SK-N-SH treated with all-trans-retinoic acid at 6 μM for 48 hours (cell line): Measurements from ENCODE around the gene RAB35.

Experiments
- ATAC-seq: fragments of 200-7000 bp; cut with Tn5 transposase; 3 replicates; pipeline ENCODE4 v1.9.1; 2020; ENCODE audit warnings: mild to moderate bottlenecking, moderate library complexity
- ARNTL ChIP-seq: fragments of 450-650 bp; formaldehyde crosslinking; IDR thresholded peaks from 2 replicates; pipeline ENCODE4 v1.5.0; 2020; ENCODE audit warnings: low read depth, mild to moderate bottlenecking, moderate library complexity, borderline replicate concordance
- BACH2 ChIP-seq: fragments of 250-450 bp; sonication (Bioruptor Pico); IDR thresholded peaks from 2 replicates; pipeline ENCODE4 v1.9.0; 2021; ENCODE audit warnings: mild to moderate bottlenecking, borderline replicate concordance
- CREB5 ChIP-seq: fragments of 250-450 bp; sonication (Bioruptor Pico); IDR thresholded peaks from 2 replicates; pipeline ENCODE4 v1.5.1; 2020; ENCODE audit warnings: low read depth, mild to moderate bottlenecking, moderate library complexity
- CSDC2 ChIP-seq: fragments of 250-450 bp; sonication (Bioruptor Pico); IDR thresholded peaks from 2 replicates; pipeline ENCODE4 v1.5.0; 2020; ENCODE audit warnings: mild to moderate bottlenecking, moderate library complexity
- CSRNP3 ChIP-seq: fragments of 250-450 bp; sonication (Bioruptor Pico); IDR thresholded peaks from 2 replicates; pipeline ENCODE4 v1.5.1; 2021; ENCODE audit warnings: mild to moderate bottlenecking, moderate library complexity
- GLIS3 ChIP-seq: fragments of 250-450 bp; sonication (Bioruptor Pico); IDR thresholded peaks from 2 replicates; pipeline ENCODE4 v1.5.0; 2020; ENCODE audit warnings: mild to moderate bottlenecking, moderate library complexity
- ISL1 ChIP-seq: fragments of 250-450 bp; sonication (Bioruptor Pico); IDR thresholded peaks from 2 replicates; pipeline ENCODE4 v2.1.2; 2022; ENCODE audit warnings: mild to moderate bottlenecking, moderate library complexity
- OSR1 ChIP-seq: fragments of 250-450 bp; sonication (Bioruptor Pico); IDR thresholded peaks from 2 replicates; pipeline ENCODE4 v1.8.0; 2022; ENCODE audit warnings: moderate library complexity, mild to moderate bottlenecking, inconsistent platforms
- PATZ1 ChIP-seq: fragments of 250-450 bp; sonication (Bioruptor Pico); IDR thresholded peaks from 2 replicates; pipeline ENCODE4 v1.8.0; 2020; ENCODE audit warnings: mild to moderate bottlenecking, moderate library complexity, borderline replicate concordance
- POU6F1 ChIP-seq: fragments of 250-450 bp; sonication (Bioruptor Pico); IDR thresholded peaks from 2 replicates; pipeline ENCODE4 v1.8.0; 2021; ENCODE audit warnings: low read depth, mild to moderate bottlenecking, moderate library complexity, borderline replicate concordance
- PPARA ChIP-seq: fragments of 250-450 bp; sonication (Bioruptor Pico); IDR thresholded peaks from 2 replicates; pipeline ENCODE4 v1.5.0; 2020; ENCODE audit warnings: mild to moderate bottlenecking, borderline replicate concordance
- RARB ChIP-seq: fragments of 250-450 bp; sonication (Bioruptor Pico); IDR thresholded peaks from 2 replicates; pipeline ENCODE4 v1.8.0; 2021; ENCODE audit warnings: mild to moderate bottlenecking, moderate library complexity
- SNAI2 ChIP-seq: fragments of 250-450 bp; sonication (Bioruptor Pico); IDR thresholded peaks from 2 replicates; pipeline ENCODE4 v1.5.0; 2020; ENCODE audit warnings: mild to moderate bottlenecking, moderate library complexity
- TCF4 ChIP-seq: fragments of 250-450 bp; sonication (Bioruptor Pico); IDR thresholded peaks from 2 replicates; pipeline ENCODE4 v1.8.0; 2021; ENCODE audit warnings: mild to moderate bottlenecking, moderate library complexity, borderline replicate concordance
- TOX ChIP-seq: fragments of 250-450 bp; sonication (Bioruptor Pico); IDR thresholded peaks from 2 replicates; pipeline ENCODE4 v1.8.0; 2021; ENCODE audit warnings: mild to moderate bottlenecking, moderate library complexity, borderline replicate concordance
- TSHZ2 ChIP-seq: fragments of 250-450 bp; sonication (Bioruptor Pico); IDR thresholded peaks from 2 replicates; pipeline ENCODE4 v1.5.0; 2020; ENCODE audit warnings: mild to moderate bottlenecking, moderate library complexity
- ZC3H10 ChIP-seq: fragments of 250-450 bp; sonication (Bioruptor Pico); IDR thresholded peaks from 2 replicates; pipeline ENCODE4 v1.5.1; 2021; ENCODE audit warnings: mild to moderate bottlenecking, moderate library complexity
- ZFP3 ChIP-seq: fragments of 250-450 bp; sonication (Bioruptor Pico); IDR thresholded peaks from 2 replicates; pipeline ENCODE4 v1.5.0; 2020; ENCODE audit warnings: mild to moderate bottlenecking, moderate library complexity
- ZFP30 ChIP-seq: fragments of 450-650 bp; formaldehyde crosslinking; IDR thresholded peaks from 2 replicates; pipeline ENCODE4 v1.5.0; 2022; ENCODE audit warnings: mild to moderate bottlenecking, moderate library complexity
- ZNF565 ChIP-seq: fragments of 450-650 bp; formaldehyde crosslinking; conservative IDR thresholded peaks from 2 replicates; pipeline ENCODE4 v1.5.0; 2020; ENCODE audit warnings: low read depth, mild to moderate bottlenecking, moderate library complexity
- ZNF70 ChIP-seq: fragments of 450-650 bp; formaldehyde crosslinking; IDR thresholded peaks from 2 replicates; pipeline ENCODE4 v1.5.0; 2020; ENCODE audit warnings: mild to moderate bottlenecking, moderate library complexity
- ZNF8 ChIP-seq: fragments of 450-650 bp; formaldehyde crosslinking; IDR thresholded peaks from 2 replicates; pipeline ENCODE4 v1.5.0; 2020; ENCODE audit warnings: mild to moderate bottlenecking, moderate library complexity

The RAB35 gene

GRCh38 chr12:120148011-120148410, 31.5 kb upstream of the RAB35 start:
- no peak for ATAC-seq
- no peak for TF ChIP-seq PATZ1 (CRISPR knock-in tag)
- no peak for TF ChIP-seq CSDC2
- no peak for TF ChIP-seq ARNTL (CRISPR knock-in tag)
- no peak for TF ChIP-seq BACH2 (CRISPR knock-in tag)
- no peak for TF ChIP-seq TSHZ2 (CRISPR knock-in tag)
- no peak for TF ChIP-seq TOX (CRISPR knock-in tag)
- TF ChIP-seq RARB (CRISPR knock-in tag): no peak
- no peak for TF ChIP-seq ZNF8 (CRISPR knock-in tag)
- TF ChIP-seq ISL1 (CRISPR knock-in tag): no peak
- no peak for TF ChIP-seq TCF4
- no peak for TF ChIP-seq ZNF70 (CRISPR knock-in tag)
- TF ChIP-seq GLIS3 (CRISPR knock-in tag): no peak
- no peak for TF ChIP-seq ZFP30
- TF ChIP-seq CREB5 (CRISPR knock-in tag): no peak
- TF ChIP-seq ZNF565: no peak

- ATAC-seq: no peak
- TF ChIP-seq CREB5 (CRISPR knock-in tag): no peak
- TF ChIP-seq PATZ1 (CRISPR knock-in tag): no peak
- TF ChIP-seq TCF4: no peak
- no peak for TF ChIP-seq TSHZ2 (CRISPR knock-in tag)
- TF ChIP-seq SNAI2 (CRISPR knock-in tag): no peak
- no peak for TF ChIP-seq POU6F1 (CRISPR knock-in tag)
- TF ChIP-seq ZC3H10 (CRISPR knock-in tag): no peak
- no peak for TF ChIP-seq ISL1 (CRISPR knock-in tag)
- TF ChIP-seq TOX (CRISPR knock-in tag): no peak
- TF ChIP-seq ZNF70 (CRISPR knock-in tag): no peak
- no peak for TF ChIP-seq ZNF8 (CRISPR knock-in tag)
- no peak for TF ChIP-seq ARNTL (CRISPR knock-in tag)
- no peak for TF ChIP-seq CSRNP3
- no peak for TF ChIP-seq ZNF565
- no peak for TF ChIP-seq RARB (CRISPR knock-in tag)
- TF ChIP-seq OSR1 (CRISPR knock-in tag): no peak
- TF ChIP-seq GLIS3 (CRISPR knock-in tag): no peak
- TF ChIP-seq ZFP3 (CRISPR knock-in tag): no peak
- no peak for TF ChIP-seq PPARA (CRISPR knock-in tag)
Measured at GRCh38 chr12:120145164-120145563, 28.6 kb upstream of the RAB35 start.
